ENCODE measurements around the gene NLRP11. TPM values are rescaled to one million over a fixed set of nuclear protein-coding genes. Genes with fewer than 3 reads are reported as not detected.

The NLRP11 gene
- total and polyA plus RNA-seq, 2 experiments from 2014 or later, result not detected

GRCh38 chr19:55838906-55839305 lies 7.1 kb upstream of the NLRP11 start:
- peaks cover 17% of the 10 kb centered on the region for H3K36me3 Mint-ChIP-seq (ENCODE audit: low read depth)
- Histone ChIP-seq H3F3A (replicated peaks; ENCODE audit: low read depth) (no peaks in the 10 kb centered on the region), H3K27ac (ENCODE audit: low read depth) (no peak overlapping the region), H2AFZ (no peak overlapping the region), H3K4me3 (no peak overlapping the region), H3K4me1 (ENCODE audit: insufficient read depth) (no peaks in the 10 kb centered on the region), H3K9me2 (ENCODE audit: insufficient read depth) (no peaks in the 10 kb centered on the region), H3K79me2 (replicated peaks; ENCODE audit: insufficient read depth) (no peaks in the 10 kb centered on the region), H4K20me1 (replicated peaks; ENCODE audit: insufficient read depth) (no peaks in the 10 kb centered on the region), H3K27me3 (ENCODE audit: insufficient read depth) (no peaks in the 10 kb centered on the region), H3K36me3 (ENCODE audit: insufficient read depth) (no peaks in the 10 kb centered on the region), H3K4me2 (no peak overlapping the region)
- H3K9me3 Mint-ChIP-seq, result peaks cover 92% of the 10 kb centered on the region
- H3K4me3 Mint-ChIP-seq, result no peak overlapping the region
- DNase-seq (ENCODE audit: low spot score) (no peak), ATAC-seq (no peak)
- TF ChIP-seq CREB1 (CRISPR knock-in tag; IDR thresholded peaks at IDR 0.05; ENCODE audit: low read depth), result no peak
- TF ChIP-seq, protein P1, sequence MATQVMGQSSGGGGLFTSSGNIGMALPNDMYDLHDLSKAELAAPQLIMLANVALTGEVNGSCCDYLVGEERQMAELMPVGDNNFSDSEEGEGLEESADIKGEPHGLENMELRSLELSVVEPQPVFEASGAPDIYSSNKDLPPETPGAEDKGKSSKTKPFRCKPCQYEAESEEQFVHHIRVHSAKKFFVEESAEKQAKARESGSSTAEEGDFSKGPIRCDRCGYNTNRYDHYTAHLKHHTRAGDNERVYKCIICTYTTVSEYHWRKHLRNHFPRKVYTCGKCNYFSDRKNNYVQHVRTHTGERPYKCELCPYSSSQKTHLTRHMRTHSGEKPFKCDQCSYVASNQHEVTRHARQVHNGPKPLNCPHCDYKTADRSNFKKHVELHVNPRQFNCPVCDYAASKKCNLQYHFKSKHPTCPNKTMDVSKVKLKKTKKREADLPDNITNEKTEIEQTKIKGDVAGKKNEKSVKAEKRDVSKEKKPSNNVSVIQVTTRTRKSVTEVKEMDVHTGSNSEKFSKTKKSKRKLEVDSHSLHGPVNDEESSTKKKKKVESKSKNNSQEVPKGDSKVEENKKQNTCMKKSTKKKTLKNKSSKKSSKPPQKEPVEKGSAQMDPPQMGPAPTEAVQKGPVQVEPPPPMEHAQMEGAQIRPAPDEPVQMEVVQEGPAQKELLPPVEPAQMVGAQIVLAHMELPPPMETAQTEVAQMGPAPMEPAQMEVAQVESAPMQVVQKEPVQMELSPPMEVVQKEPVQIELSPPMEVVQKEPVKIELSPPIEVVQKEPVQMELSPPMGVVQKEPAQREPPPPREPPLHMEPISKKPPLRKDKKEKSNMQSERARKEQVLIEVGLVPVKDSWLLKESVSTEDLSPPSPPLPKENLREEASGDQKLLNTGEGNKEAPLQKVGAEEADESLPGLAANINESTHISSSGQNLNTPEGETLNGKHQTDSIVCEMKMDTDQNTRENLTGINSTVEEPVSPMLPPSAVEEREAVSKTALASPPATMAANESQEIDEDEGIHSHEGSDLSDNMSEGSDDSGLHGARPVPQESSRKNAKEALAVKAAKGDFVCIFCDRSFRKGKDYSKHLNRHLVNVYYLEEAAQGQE (IDR thresholded peaks at IDR 0.05; ENCODE audit: unreplicated experiment), result no peak
- TF ChIP-seq ZNF114 (CRISPR knock-in tag; IDR thresholded peaks at IDR 0.05), result no peak
- no peak for TF ChIP-seq NANOG (IDR thresholded peaks at IDR 0.05; ENCODE audit: borderline replicate concordance)
- TF ChIP-seq EZH2 (IDR thresholded peaks at IDR 0.05; ENCODE audit: low read depth, unreplicated experiment), result no peak
- no peak overlapping the region for H3K27ac Mint-ChIP-seq
- no peaks in the 10 kb centered on the region for H3K27me3 Mint-ChIP-seq (ENCODE audit: insufficient read depth, low read depth, poor library complexity)
- H3K4me1 Mint-ChIP-seq, result no peaks in the 10 kb centered on the region

- no peak for DNase-seq (ENCODE audit: low spot score)
- H3K27ac Mint-ChIP-seq, result no peak overlapping the region
- no peaks in the 10 kb centered on the region for H3K27me3 ChIP-seq (ENCODE audit: insufficient read depth)
- H3K4me2 ChIP-seq, result no peak overlapping the region
- H3F3A ChIP-seq (replicated peaks; ENCODE audit: low read depth), result no peaks in the 10 kb centered on the region
- H3K36me3 Mint-ChIP-seq (ENCODE audit: low read depth), result peaks cover 17% of the 10 kb centered on the region
- no peaks in the 10 kb centered on the region for H3K27me3 Mint-ChIP-seq (ENCODE audit: insufficient read depth, low read depth, poor library complexity)
- no peak overlapping the region for H3K4me3 Mint-ChIP-seq
- no peak overlapping the region for H3K4me3 ChIP-seq
- no peak for ATAC-seq
- H3K36me3 ChIP-seq (ENCODE audit: insufficient read depth), result no peaks in the 10 kb centered on the region
- no peak overlapping the region for H3K27ac ChIP-seq (ENCODE audit: low read depth)
- H3K4me1 ChIP-seq (ENCODE audit: insufficient read depth), result no peaks in the 10 kb centered on the region
- H3K9me3 Mint-ChIP-seq, result peaks cover 91% of the 10 kb centered on the region
- H3K9me2 ChIP-seq (ENCODE audit: insufficient read depth), result no peaks in the 10 kb centered on the region
- H2AFZ ChIP-seq, result no peak overlapping the region
- no peaks in the 10 kb centered on the region for H3K4me1 Mint-ChIP-seq
- H3K79me2 ChIP-seq (replicated peaks; ENCODE audit: insufficient read depth), result no peaks in the 10 kb centered on the region
- H4K20me1 ChIP-seq (replicated peaks; ENCODE audit: insufficient read depth), result no peaks in the 10 kb centered on the region
- TF ChIP-seq JUNB (IDR thresholded peaks at IDR 0.05; ENCODE audit: unreplicated experiment), result no peak
- no peak for TF ChIP-seq EZH2phosphoT487 (IDR thresholded peaks at IDR 0.05; ENCODE audit: unreplicated experiment)
- TF ChIP-seq EZH2 (IDR thresholded peaks at IDR 0.05; ENCODE audit: low read depth, unreplicated experiment), result no peak
- no peak for TF ChIP-seq ETS1 (IDR thresholded peaks at IDR 0.05)
- no peak for TF ChIP-seq NANOG (IDR thresholded peaks at IDR 0.05; ENCODE audit: borderline replicate concordance)
- no peak for TF ChIP-seq CREB1 (CRISPR knock-in tag; IDR thresholded peaks at IDR 0.05; ENCODE audit: low read depth)
- TF ChIP-seq, protein P1 (IDR thresholded peaks at IDR 0.05; ENCODE audit: unreplicated experiment), result no peak
- TF ChIP-seq STAT1 (IDR thresholded peaks at IDR 0.05; ENCODE audit: unreplicated experiment), result no peak
- TF ChIP-seq ZNF331 (CRISPR knock-in tag; IDR thresholded peaks at IDR 0.05; ENCODE audit: low read depth), result no peak
These were observed 6.5 kb upstream of the NLRP11 start for GRCh38 chr19:55838251-55838650.

Measured in GM23338 (cell line).